GM23338 (cell line): ENCODE data around the gene CCDC82.

Experiments used
- CREB1 ChIP-seq: fragments of 250-450 bp; sonication (Bioruptor Pico); IDR thresholded peaks from 2 replicates; pipeline ENCODE4 v1.5.0; 2020; ENCODE audit warnings: low read depth, mild to moderate bottlenecking, moderate library complexity
- CTCF ChIP-seq, 2 experiments: fragments of 200-600 bp in 1 of 2; sonication (generic) in 1 of 2; conservative IDR thresholded peaks; 2 replicates each; pipeline versions ENCODE4 v1.5.1 to v1.6.1; 2016 to 2017; ENCODE audit warnings: antibody characterized with exemption in 2 of 2, low read depth in 2 of 2, mild to moderate bottlenecking in 2 of 2, moderate library complexity in 1 of 2
- EZH2 ChIP-seq: fragments of 200-600 bp; sonication (generic); IDR thresholded peaks from one replicate; pipeline ENCODE4 v1.8.0; 2017; ENCODE audit warnings: antibody characterized with exemption, mild to moderate bottlenecking, low read depth; ENCODE audit not compliant: unreplicated experiment
- EZH2phosphoT487 ChIP-seq: fragments of 200-600 bp; sonication (generic); IDR thresholded peaks from one replicate; pipeline ENCODE4 v1.8.1; 2018; ENCODE audit warnings: antibody characterized with exemption; ENCODE audit not compliant: unreplicated experiment
- JUNB ChIP-seq: IDR thresholded peaks from one replicate; pipeline ENCODE4 v1.6.1; 2016; ENCODE audit warnings: antibody characterized with exemption; ENCODE audit not compliant: unreplicated experiment
- POLR2AphosphoS5 ChIP-seq: IDR thresholded peaks from 2 replicates; pipeline ENCODE4 v1.6.1; 2016; ENCODE audit warnings: antibody characterized with exemption, low read depth
- STAT1 ChIP-seq: IDR thresholded peaks from one replicate; pipeline ENCODE4 v1.6.1; 2016; ENCODE audit warnings: antibody characterized with exemption; ENCODE audit not compliant: unreplicated experiment
- TF ChIP-seq, protein P1 (sequence below): IDR thresholded peaks from one replicate; pipeline ENCODE4 v1.6.1; 2018; ENCODE audit warnings: antibody characterized with exemption; ENCODE audit not compliant: unreplicated experiment
- TF ChIP-seq, protein P2 (sequence below): IDR thresholded peaks from 2 replicates; pipeline ENCODE4 v1.6.1; 2016; ENCODE audit warnings: antibody characterized with exemption

GRCh38 chr11:96357794-96358193 is 31.9 kb downstream of the CCDC82 start:
- TF ChIP-seq CTCF (conservative IDR thresholded peaks at IDR 0.05; ENCODE audit: low read depth in 2 of 2) (no peak), EZH2 (no peak), POLR2AphosphoS5 (no peak), EZH2phosphoT487 (no peak), JUNB (no peak), CREB1 (CRISPR knock-in tag) (no peak), STAT1 (no peak)
- TF ChIP-seq, protein P1, sequence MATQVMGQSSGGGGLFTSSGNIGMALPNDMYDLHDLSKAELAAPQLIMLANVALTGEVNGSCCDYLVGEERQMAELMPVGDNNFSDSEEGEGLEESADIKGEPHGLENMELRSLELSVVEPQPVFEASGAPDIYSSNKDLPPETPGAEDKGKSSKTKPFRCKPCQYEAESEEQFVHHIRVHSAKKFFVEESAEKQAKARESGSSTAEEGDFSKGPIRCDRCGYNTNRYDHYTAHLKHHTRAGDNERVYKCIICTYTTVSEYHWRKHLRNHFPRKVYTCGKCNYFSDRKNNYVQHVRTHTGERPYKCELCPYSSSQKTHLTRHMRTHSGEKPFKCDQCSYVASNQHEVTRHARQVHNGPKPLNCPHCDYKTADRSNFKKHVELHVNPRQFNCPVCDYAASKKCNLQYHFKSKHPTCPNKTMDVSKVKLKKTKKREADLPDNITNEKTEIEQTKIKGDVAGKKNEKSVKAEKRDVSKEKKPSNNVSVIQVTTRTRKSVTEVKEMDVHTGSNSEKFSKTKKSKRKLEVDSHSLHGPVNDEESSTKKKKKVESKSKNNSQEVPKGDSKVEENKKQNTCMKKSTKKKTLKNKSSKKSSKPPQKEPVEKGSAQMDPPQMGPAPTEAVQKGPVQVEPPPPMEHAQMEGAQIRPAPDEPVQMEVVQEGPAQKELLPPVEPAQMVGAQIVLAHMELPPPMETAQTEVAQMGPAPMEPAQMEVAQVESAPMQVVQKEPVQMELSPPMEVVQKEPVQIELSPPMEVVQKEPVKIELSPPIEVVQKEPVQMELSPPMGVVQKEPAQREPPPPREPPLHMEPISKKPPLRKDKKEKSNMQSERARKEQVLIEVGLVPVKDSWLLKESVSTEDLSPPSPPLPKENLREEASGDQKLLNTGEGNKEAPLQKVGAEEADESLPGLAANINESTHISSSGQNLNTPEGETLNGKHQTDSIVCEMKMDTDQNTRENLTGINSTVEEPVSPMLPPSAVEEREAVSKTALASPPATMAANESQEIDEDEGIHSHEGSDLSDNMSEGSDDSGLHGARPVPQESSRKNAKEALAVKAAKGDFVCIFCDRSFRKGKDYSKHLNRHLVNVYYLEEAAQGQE: no peak
- TF ChIP-seq, protein P2, sequence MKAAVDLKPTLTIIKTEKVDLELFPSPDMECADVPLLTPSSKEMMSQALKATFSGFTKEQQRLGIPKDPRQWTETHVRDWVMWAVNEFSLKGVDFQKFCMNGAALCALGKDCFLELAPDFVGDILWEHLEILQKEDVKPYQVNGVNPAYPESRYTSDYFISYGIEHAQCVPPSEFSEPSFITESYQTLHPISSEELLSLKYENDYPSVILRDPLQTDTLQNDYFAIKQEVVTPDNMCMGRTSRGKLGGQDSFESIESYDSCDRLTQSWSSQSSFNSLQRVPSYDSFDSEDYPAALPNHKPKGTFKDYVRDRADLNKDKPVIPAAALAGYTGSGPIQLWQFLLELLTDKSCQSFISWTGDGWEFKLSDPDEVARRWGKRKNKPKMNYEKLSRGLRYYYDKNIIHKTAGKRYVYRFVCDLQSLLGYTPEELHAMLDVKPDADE: no peak
